HG02884 (cell line): ENCODE measurements around the gene NRF1.
"Not testable (repeated sequence)": the region's sequence is repeated elsewhere in the genome, so short reads cannot be mapped to it uniquely, and the experiment has no call there.

Experiments
- ATAC-seq: cut with Tn5 transposase; IDR thresholded peaks from one replicate; pipeline ENCODE4 v1.9.1; 2021; ENCODE audit warnings: mild to moderate bottlenecking, moderate library complexity; ENCODE audit not compliant: unreplicated experiment

Gene NRF1

DNA sequence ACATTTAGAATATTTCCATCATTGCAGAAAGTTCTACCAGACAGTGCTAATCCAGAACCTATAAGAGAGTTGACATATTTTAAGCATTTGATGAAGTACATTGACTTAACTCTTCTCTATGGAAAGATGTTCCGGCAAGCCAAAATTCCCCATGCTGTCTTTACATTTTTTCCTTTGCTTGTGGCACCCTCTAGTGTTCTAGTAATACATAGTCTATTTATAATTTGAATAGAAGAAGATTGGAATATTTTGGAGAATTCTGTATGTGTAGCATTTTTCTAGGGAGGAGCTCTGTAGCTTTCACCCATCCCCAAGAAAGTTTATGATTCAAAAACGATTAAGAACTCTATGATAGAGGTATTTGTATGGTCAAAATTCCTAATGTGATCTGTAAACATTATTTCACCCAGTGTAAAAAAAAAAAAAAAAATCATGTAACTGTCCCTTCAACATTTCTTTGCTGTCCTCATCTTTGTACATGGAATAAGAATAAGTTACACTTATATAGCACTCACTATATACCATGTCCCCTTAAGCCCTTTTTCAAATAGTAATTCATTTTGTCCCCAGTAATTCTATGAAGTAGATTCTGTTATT, 33.2 kb downstream of the NRF1 start:
- ATAC-seq, result no peak

- no peak for ATAC-seq
Observed at GRCh38 chr7:129646369-129647021, 35.0 kb downstream of the NRF1 start.

- ATAC-seq, result no peak
Observed at GRCh38 chr7:129649128-129649690, 37.7 kb downstream of the NRF1 start.

DNA sequence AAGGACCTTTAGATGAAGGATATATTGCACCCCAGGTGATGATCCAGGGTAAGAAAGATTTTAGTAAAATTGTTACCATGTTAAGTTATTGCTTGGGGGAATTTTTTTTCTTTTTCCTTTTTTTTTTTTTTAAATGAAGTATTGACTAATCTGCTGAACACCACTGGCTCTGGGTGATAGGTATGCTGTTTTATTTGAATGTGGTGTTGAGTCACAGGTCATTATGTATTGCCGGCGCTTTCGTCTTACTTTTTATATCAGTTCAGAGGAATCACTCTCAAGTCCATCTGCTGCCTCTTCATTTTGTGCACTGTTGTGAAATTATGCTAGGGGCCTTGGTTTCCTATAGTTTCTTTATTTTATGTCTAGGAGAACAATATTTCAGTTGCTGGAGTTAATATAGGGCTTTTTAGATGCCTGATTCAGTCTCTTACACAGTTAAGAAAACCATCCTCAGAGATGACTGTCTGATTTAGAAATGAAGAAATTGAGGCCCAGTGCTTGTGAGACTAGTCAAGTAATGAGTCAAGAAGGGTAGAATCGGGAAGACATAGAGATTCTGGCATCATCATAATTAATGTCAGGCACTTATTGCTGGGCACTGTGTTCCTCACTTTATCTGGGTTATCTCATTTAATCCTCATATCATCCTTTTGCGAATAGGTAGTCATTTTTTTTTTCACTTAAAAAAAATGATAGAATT, 38.7 kb downstream of the NRF1 start:
- ATAC-seq, result no peak

DNA sequence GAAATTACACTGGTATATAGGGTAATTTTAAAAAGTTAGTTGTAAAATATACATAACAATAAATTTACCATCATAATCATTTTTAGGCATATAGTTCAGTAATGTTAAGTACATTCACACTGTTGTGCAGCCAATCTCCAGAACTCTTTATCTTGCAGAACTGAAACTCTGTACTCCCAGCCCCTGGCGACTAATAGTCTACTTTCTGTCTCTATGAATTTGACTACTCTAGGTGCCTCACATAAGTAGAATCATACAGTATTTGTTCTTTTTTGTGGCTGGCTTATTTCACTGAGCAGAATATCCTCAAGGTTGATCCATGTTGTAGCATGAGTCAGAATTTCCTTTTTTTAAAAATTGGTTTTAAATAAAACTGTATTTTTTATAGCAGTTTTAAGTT, 41.4 kb downstream of the NRF1 start:
- ATAC-seq, result no peak

DNA sequence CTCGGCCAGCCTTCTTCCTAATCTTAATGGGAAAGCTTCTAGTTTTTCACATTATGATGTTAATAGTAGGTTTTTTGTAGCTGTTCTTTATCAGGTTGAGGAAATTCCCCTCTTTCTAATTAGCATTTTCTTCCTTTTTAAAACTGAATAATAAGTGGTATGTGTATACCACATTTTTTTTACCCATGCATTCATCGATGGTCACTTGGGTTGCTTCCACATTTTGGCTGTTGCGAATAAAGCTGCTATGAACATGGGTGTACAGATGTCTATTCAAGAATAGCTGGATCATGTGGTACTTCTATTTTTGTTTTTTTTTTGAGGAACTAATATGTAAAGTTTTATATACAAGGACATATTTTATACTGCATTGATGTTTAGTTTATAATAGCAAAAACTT, 44.3 kb downstream of the NRF1 start:
- no peak for ATAC-seq

GRCh38 chr7:129657363-129657762, 45.8 kb downstream of the NRF1 start:
- no peak for ATAC-seq

- ATAC-seq, result not testable (repeated sequence)
Observed at GRCh38 chr7:129659907-129660306, 48.4 kb downstream of the NRF1 start.

- ATAC-seq, result no peak
Observed at GRCh38 chr7:129661645-129662182, 50.2 kb downstream of the NRF1 start.

GRCh38 chr7:129663240-129663639, 51.7 kb downstream of the NRF1 start:
- not testable (repeated sequence) for ATAC-seq

GRCh38 chr7:129664029-129665012, 52.8 kb downstream of the NRF1 start:
- no peak for ATAC-seq

DNA sequence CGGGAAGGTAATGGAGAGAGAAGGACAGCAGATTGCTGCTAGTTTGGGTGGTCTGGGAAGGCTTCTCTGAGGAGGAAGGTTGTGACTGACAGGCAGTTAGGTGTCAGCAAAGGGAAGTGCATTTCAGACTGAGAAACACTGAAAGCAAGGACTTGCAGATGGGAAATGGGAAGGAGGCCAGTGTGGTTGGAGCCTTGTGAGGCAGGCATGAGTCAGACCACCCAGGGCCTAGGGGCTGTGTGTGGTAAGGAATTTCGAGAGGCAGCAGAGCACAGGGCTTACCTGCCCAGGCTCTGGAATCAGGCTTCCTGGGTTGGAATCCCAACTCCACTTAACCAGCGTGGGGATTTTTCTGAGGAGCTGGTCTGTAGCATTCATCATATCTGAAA, 53.5 kb downstream of the NRF1 start:
- no peak for ATAC-seq

GRCh38 chr7:129667116-129667515, 55.6 kb downstream of the NRF1 start:
- no peak for ATAC-seq

GRCh38 chr7:129667551-129667950, 56.0 kb downstream of the NRF1 start:
- ATAC-seq, result no peak

DNA sequence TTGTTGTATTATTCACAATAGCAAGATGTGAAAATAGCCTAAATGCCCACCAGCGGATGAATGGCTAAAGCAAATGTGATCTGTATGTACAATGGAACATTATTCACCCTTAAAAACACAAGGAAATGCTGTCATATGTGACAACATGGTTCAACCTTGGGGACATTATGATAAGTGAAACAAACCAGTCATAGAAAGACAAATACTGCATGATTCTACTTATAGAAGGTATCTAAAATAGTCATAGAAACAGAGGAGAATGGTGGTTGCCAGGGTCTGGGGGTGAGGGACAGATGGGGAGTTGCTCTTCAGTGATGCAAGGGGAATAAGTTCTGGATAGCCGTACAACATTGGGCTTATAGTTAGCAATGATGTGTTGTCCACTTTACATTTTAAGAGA, 58.4 kb downstream of the NRF1 start:
- no peak for ATAC-seq

GRCh38 chr7:129670656-129671055, 59.1 kb downstream of the NRF1 start:
- no peak for ATAC-seq

DNA sequence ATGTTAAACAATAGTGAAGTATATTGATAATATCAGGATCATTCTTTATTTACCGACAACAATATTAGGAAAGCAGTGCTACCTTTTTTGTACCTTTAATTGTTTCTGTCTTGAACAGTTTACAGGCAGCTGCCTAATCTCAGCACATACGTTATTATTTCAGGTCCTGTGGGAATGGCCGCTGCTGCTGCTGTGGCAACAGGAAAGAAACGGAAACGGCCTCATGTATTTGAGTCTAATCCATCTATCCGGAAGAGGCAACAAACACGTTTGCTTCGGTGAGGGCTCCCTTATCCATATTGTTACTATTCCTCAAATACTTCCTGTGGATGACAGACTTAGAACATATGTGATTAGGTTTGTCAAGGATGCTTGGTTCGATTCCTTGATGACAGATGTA, 59.7 kb downstream of the NRF1 start:
- ATAC-seq, result no peak

DNA sequence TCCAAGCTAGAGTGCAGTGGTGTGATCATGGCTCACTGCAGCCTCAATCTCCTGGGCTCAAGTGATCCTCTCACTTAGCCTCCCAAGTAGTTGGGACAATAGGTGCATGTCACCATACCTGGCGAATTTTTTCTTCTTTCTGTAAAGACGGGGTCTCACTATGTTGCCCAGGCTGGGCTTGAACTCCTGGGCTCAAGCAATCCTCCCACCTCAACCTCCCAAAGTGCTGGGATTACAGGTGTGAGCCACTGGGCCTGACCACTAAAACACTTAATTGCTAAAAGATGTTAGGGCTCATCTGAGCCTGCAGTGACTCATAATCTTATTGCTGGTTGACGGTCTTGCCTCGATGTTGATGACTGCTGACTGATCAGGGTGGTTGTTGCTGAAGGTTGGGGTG, 63.0 kb downstream of the NRF1 start:
- ATAC-seq, result not testable (repeated sequence)

GRCh38 chr7:129675521-129675920, 64.0 kb downstream of the NRF1 start:
- ATAC-seq, result no peak
